ENCODE measurements around the gene PISD. TPM values are rescaled to one million over a fixed set of nuclear protein-coding genes. Genes with fewer than 3 reads are reported as not detected.

The PISD gene
- total RNA-seq, 1 donor from 2014 or later = 18.1 TPM

DNA sequence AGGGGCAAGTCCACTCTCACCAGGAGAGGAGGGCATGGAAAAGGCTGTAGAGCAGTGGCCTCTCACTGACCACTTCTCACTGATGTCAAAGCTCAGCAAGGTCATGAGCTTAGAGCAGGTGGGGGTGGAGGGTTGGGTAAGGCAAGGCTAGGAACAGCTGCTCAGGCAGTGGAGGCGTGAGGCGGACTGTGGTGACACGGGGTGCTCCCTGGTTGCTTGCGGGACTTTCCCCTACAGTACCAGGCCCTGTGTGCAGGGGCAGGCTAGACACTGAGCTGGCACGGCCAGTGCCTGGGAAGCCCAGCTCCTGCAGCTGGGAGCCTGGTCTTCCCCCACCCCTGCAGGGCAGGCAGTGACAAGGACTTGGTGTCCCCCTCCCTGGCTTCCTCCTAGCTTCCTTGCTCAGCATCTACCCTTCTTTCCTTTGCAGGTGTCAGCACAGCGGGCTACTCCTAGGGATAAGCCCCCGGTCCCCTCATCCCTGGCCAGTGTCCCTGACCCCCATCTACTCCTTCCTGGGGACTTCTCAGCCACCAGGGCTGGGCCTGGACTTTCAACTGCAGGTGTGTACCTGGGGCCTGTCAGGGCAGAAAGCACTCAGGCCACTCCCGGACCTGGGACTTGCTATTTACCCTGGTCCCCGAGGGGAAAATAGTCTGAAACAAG is 45.6 kb downstream of the PISD start:
- H3K27ac ChIP-seq = no peak overlapping the region
- no peak overlapping the region for H3K27ac Mint-ChIP-seq
- peaks cover 7% of the 10 kb centered on the region for H3K4me1 Mint-ChIP-seq

DNA sequence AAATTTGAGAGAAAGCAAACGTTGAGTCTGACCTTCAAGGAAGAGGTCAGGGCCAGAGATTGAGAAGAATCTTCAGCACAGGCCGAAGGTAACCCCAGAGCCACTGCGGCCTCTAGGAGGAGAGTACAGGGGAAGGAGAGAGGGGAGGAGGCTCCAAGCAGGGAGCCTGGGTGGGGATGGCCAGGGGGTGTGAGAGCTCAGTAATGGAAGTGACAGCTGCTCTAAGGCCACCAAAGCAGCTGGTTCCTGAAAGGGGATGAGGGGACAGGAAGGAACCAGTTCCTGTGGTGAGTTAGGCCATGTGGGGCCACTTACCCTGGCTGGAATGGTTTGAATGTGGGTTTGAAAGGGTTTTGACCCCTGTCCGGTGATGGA is 46.1 kb downstream of the PISD start:
- no peaks in the 10 kb centered on the region for H3F3A ChIP-seq (ENCODE audit: low read depth)
- peaks cover 12% of the 10 kb centered on the region for H3K27me3 Mint-ChIP-seq (ENCODE audit: insufficient read depth, low read depth)
- H3K27ac Mint-ChIP-seq = peak overlapping the region; percentile 39
- H3K9me3 Mint-ChIP-seq = no peaks in the 10 kb centered on the region
- H3K36me3 Mint-ChIP-seq = peaks cover 6% of the 10 kb centered on the region
- H3K27ac ChIP-seq = no peak overlapping the region
- peaks cover 7% of the 10 kb centered on the region for H3K4me1 Mint-ChIP-seq
- no peak overlapping the region for H2AFZ ChIP-seq (replicated peaks)
- no peaks in the 10 kb centered on the region for H3K27me3 ChIP-seq
- H3K4me1 ChIP-seq = no peaks in the 10 kb centered on the region
- H3K36me3 ChIP-seq = no peaks in the 10 kb centered on the region
- H3K4me3 Mint-ChIP-seq = no peak overlapping the region
- no peak for DNase-seq (ENCODE audit: low spot score)
- TF ChIP-seq EZH2phosphoT487 (IDR thresholded peaks at IDR 0.05) (no peak), EZH2 (IDR thresholded peaks at IDR 0.05) (no peak)
- TF ChIP-seq, protein P1, sequence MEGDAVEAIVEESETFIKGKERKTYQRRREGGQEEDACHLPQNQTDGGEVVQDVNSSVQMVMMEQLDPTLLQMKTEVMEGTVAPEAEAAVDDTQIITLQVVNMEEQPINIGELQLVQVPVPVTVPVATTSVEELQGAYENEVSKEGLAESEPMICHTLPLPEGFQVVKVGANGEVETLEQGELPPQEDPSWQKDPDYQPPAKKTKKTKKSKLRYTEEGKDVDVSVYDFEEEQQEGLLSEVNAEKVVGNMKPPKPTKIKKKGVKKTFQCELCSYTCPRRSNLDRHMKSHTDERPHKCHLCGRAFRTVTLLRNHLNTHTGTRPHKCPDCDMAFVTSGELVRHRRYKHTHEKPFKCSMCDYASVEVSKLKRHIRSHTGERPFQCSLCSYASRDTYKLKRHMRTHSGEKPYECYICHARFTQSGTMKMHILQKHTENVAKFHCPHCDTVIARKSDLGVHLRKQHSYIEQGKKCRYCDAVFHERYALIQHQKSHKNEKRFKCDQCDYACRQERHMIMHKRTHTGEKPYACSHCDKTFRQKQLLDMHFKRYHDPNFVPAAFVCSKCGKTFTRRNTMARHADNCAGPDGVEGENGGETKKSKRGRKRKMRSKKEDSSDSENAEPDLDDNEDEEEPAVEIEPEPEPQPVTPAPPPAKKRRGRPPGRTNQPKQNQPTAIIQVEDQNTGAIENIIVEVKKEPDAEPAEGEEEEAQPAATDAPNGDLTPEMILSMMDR (IDR thresholded peaks at IDR 0.05) = no peak
- H3K4me3 ChIP-seq = no peak overlapping the region
- H4K20me1 ChIP-seq (ENCODE audit: low read depth) = no peaks in the 10 kb centered on the region
- no peak overlapping the region for H3K4me2 ChIP-seq
- H3K79me2 ChIP-seq (ENCODE audit: low read depth) = no peaks in the 10 kb centered on the region
- H3K9me3 ChIP-seq (ENCODE audit: low read depth) = no peaks in the 10 kb centered on the region
- no peak overlapping the region for H3K9ac ChIP-seq

More for the DNA sequence above, 45.6 kb downstream of the PISD start:
- Histone ChIP-seq H3K4me3 (no peak overlapping the region), H3K9me3 (ENCODE audit: low read depth) (no peaks in the 10 kb centered on the region), H3K4me2 (no peak overlapping the region), H3F3A (ENCODE audit: low read depth) (no peaks in the 10 kb centered on the region), H3K9ac (no peak overlapping the region), H3K36me3 (no peaks in the 10 kb centered on the region), H2AFZ (replicated peaks) (no peak overlapping the region), H3K27me3 (no peaks in the 10 kb centered on the region), H4K20me1 (ENCODE audit: low read depth) (no peaks in the 10 kb centered on the region), H3K79me2 (ENCODE audit: low read depth) (no peaks in the 10 kb centered on the region), H3K4me1 (no peaks in the 10 kb centered on the region)
- no peak for DNase-seq (ENCODE audit: low spot score)
- peaks cover 12% of the 10 kb centered on the region for H3K27me3 Mint-ChIP-seq (ENCODE audit: insufficient read depth, low read depth)
- TF ChIP-seq, protein P1 (IDR thresholded peaks at IDR 0.05) = no peak
- no peak for TF ChIP-seq EZH2phosphoT487 (IDR thresholded peaks at IDR 0.05)
- no peak for TF ChIP-seq EZH2 (IDR thresholded peaks at IDR 0.05)
- H3K4me3 Mint-ChIP-seq = no peak overlapping the region
- H3K9me3 Mint-ChIP-seq = no peaks in the 10 kb centered on the region
- peaks cover 6% of the 10 kb centered on the region for H3K36me3 Mint-ChIP-seq

GRCh38 chr22:31615491-31615860 is 46.5 kb downstream of the PISD start:
- no peak overlapping the region for H2AFZ ChIP-seq (replicated peaks)
- TF ChIP-seq EZH2 (IDR thresholded peaks at IDR 0.05) (no peak), EZH2phosphoT487 (IDR thresholded peaks at IDR 0.05) (no peak)
- TF ChIP-seq, protein P1 (IDR thresholded peaks at IDR 0.05) = no peak
- no peak overlapping the region for H3K4me2 ChIP-seq
- no peak overlapping the region for H3K27ac ChIP-seq
- H3K4me1 Mint-ChIP-seq = peaks cover 7% of the 10 kb centered on the region
- H3K27me3 Mint-ChIP-seq (ENCODE audit: insufficient read depth, low read depth) = peaks cover 10% of the 10 kb centered on the region
- H3K4me3 ChIP-seq = no peak overlapping the region
- H3K4me1 ChIP-seq = no peaks in the 10 kb centered on the region
- no peaks in the 10 kb centered on the region for H3K27me3 ChIP-seq
- H3K4me3 Mint-ChIP-seq = no peak overlapping the region
- DNase-seq (ENCODE audit: low spot score) = no peak
- peak overlapping the region; percentile 44 for H3K27ac Mint-ChIP-seq
- H4K20me1 ChIP-seq (ENCODE audit: low read depth) = no peaks in the 10 kb centered on the region
- H3K36me3 ChIP-seq = no peaks in the 10 kb centered on the region
- no peaks in the 10 kb centered on the region for H3K79me2 ChIP-seq (ENCODE audit: low read depth)
- H3K36me3 Mint-ChIP-seq = peaks cover 6% of the 10 kb centered on the region
- no peaks in the 10 kb centered on the region for H3F3A ChIP-seq (ENCODE audit: low read depth)
- H3K9me3 ChIP-seq (ENCODE audit: low read depth) = no peaks in the 10 kb centered on the region
- no peaks in the 10 kb centered on the region for H3K9me3 Mint-ChIP-seq
- H3K9ac ChIP-seq = no peak overlapping the region

Data from neural progenitor cell (in vitro differentiated cells).